NT2/D1 (cell line): ENCODE measurements around the gene NUCB1.
"Not testable (repeated sequence)": the region's sequence is repeated elsewhere in the genome, so short reads cannot be mapped to it uniquely, and the experiment has no call there.

Experiments
- DNase-seq: peaks from one replicate; pipeline ENCODE4 v3.0.0-alpha.2; 2011; ENCODE audit warnings: low read depth, low spot score
- H3K27me3 ChIP-seq: 2 replicates; pipeline ENCODE4 v1.6.0; 2011; ENCODE audit warnings: mild to moderate bottlenecking; ENCODE audit not compliant: insufficient read length, insufficient read depth
- H3K36me3 ChIP-seq: 2 replicates; pipeline ENCODE4 v1.6.1; 2011; ENCODE audit warnings: mild to moderate bottlenecking, low read length, mixed read lengths; ENCODE audit not compliant: insufficient read depth, insufficient read length
- H3K4me1 ChIP-seq: 2 replicates; pipeline ENCODE4 v1.5.1; 2011; ENCODE audit not compliant: insufficient read depth, insufficient read length
- H3K4me3 ChIP-seq: 2 replicates; pipeline ENCODE4 v1.5.1; 2011; ENCODE audit warnings: low read depth; ENCODE audit not compliant: insufficient read length
- H3K9ac ChIP-seq: 2 replicates; pipeline ENCODE4 v1.6.0; 2011; ENCODE audit warnings: low read depth; ENCODE audit not compliant: insufficient read length
- H3K9me3 ChIP-seq: 2 replicates; pipeline ENCODE4 v1.5.1; 2011; ENCODE audit warnings: mild to moderate bottlenecking, low read length; ENCODE audit not compliant: insufficient read depth
- SUZ12 ChIP-seq: IDR thresholded peaks from 2 replicates; pipeline ENCODE4 v1.6.1; 2011; ENCODE audit not compliant: insufficient read length, insufficient read depth; ENCODE audit errors: extremely low read depth
- YY1 ChIP-seq: IDR thresholded peaks from 2 replicates; pipeline ENCODE4 v1.6.1; 2011; ENCODE audit not compliant: insufficient read length, insufficient read depth
- ZNF274 ChIP-seq: IDR thresholded peaks from 2 replicates; pipeline ENCODE4 v1.6.1; 2011; ENCODE audit warnings: mild to moderate bottlenecking, low read depth, low read length

The NUCB1 gene

DNA sequence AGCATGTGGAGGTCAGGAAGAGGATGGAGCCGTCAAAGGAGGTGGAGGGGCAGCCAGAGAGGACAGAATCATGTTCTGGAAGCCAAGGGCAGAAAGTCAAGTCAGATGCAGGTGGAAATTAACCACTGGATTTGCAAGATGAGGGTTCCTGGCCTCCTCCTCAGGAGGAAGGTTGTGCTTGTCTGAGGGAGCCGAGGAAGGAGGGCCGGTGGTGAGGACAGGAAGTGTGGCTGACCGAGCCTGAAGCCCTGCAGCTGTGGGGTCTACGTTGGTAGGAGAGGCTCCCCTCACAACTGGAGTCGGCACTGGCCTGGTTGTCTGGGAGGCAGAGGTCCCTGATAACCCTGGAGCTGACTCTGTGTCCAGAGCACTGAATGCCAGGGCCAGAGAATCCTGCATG lies 18.0 kb downstream of the NUCB1 start:
- no peak for DNase-seq
- H3K9me3 ChIP-seq = no peaks in the 10 kb centered on the region
- H3K27me3 ChIP-seq = no peaks in the 10 kb centered on the region
- no peaks in the 10 kb centered on the region for H3K4me1 ChIP-seq
- no peak overlapping the region for H3K4me3 ChIP-seq
- H3K9ac ChIP-seq = no peak overlapping the region
- H3K36me3 ChIP-seq = peaks cover 52% of the 10 kb centered on the region
- TF ChIP-seq YY1 (no peak), SUZ12 (no peak), ZNF274 (no peak)

DNA sequence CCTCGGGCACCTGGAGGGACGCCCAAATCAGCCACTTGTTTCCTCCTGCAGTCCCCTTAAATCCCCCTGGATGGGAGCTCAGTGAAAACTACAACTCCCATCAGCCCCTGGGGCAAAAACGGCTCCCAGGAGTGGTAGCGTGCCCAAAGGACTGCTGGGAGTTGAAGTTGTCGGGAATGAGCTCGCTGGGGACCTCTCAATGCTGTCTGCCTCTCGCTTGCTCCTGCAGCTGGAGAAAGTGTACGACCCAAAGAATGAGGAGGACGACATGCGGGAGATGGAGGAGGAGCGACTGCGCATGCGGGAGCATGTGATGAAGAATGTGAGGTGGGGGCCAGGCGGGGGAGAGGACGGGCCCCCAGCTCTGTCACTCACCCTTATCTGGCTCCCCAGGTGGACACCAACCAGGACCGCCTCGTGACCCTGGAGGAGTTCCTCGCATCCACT lies 18.7 kb downstream of the NUCB1 start:
- Histone ChIP-seq H3K4me3 (no peak overlapping the region), H3K9ac (no peak overlapping the region), H3K9me3 (no peaks in the 10 kb centered on the region), H3K4me1 (no peaks in the 10 kb centered on the region), H3K36me3 (peaks cover 48% of the 10 kb centered on the region), H3K27me3 (no peaks in the 10 kb centered on the region)
- TF ChIP-seq SUZ12 = no peak
- no peak for TF ChIP-seq ZNF274
- TF ChIP-seq YY1 = no peak
- DNase-seq = no peak

DNA sequence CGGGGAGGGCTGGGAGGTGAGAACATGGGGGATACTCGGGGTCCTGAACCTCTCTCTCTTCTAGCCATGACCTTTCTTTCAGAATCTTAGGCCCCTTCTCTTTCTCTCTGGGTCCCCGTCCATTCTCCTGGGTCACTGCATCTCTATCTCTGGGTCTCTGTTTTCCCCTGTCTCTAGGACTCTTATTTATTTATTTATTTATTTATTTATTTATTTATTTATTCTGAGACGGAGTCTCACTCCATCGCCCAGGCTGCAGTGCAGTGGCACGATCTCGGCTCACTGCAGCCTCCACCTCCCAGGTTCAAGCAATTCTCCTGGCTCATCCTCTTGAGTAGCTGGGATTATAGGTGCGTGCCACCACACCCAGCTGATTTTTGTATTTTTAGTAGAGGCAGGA lies 19.2 kb downstream of the NUCB1 start:
- not testable (repeated sequence) for H3K27me3 ChIP-seq, H3K9me3 ChIP-seq, H3K9ac ChIP-seq, DNase-seq, H3K4me1 ChIP-seq, H3K4me3 ChIP-seq
- H3K36me3 ChIP-seq = peaks cover 48% of the 10 kb centered on the region

DNA sequence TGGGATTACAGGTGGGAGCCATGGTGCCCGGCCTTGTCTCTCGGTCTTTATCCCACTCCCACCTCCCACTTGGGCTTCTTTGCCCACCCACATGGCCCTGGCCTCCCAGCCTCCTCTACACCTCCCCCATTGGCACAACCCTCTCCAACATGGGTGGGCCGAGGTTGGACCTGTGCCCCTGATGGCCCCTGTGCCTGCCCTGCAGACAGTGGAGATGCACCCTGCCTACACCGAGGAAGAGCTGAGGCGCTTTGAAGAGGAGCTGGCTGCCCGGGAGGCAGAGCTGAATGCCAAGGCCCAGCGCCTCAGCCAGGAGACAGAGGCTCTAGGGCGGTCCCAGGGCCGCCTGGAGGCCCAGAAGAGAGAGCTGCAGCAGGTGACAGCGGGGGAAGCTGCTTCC lies 20.8 kb downstream of the NUCB1 start:
- no peaks in the 10 kb centered on the region for H3K9me3 ChIP-seq
- DNase-seq = no peak
- no peaks in the 10 kb centered on the region for H3K27me3 ChIP-seq
- H3K4me3 ChIP-seq = no peak overlapping the region
- H3K9ac ChIP-seq = no peak overlapping the region
- peaks cover 42% of the 10 kb centered on the region for H3K36me3 ChIP-seq
- TF ChIP-seq YY1 (no peak), SUZ12 (no peak), ZNF274 (no peak)
- H3K4me1 ChIP-seq = no peaks in the 10 kb centered on the region

DNA sequence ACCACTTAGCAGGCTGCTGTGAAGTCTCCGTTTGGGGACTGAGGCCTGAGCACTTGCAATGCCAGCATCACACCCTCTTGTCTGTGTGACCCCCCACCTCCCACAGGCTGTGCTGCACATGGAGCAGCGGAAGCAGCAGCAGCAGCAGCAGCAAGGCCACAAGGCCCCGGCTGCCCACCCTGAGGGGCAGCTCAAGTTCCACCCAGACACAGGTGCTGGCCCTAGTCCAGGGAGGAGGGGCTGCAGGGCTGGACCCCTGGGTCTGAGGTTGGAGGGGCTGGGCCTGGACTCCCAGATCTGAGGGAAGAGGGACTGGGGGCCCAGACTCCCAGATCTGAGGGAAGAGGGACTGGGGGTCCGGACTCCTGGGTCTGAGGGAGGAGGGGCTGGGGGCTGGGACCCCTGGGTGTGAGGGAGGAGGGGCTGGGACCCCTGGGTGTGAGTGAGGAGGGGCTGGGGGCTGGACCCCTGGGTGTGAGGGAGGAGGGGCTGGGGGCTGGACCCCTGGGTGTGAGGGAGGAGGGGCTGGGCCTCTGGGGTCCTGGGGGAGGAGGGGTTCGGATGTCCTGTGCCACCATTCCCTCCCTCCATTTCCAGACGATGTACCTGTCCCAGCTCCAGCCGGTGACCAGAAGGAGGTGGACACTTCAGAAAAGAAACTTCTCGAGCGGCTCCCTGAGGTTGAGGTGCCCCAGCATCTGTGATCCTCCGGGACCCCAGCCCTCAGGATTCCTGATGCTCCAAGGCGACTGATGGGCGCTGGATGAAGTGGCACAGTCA lies 21.8 kb downstream of the NUCB1 start:
- no peaks in the 10 kb centered on the region for H3K27me3 ChIP-seq

DNA sequence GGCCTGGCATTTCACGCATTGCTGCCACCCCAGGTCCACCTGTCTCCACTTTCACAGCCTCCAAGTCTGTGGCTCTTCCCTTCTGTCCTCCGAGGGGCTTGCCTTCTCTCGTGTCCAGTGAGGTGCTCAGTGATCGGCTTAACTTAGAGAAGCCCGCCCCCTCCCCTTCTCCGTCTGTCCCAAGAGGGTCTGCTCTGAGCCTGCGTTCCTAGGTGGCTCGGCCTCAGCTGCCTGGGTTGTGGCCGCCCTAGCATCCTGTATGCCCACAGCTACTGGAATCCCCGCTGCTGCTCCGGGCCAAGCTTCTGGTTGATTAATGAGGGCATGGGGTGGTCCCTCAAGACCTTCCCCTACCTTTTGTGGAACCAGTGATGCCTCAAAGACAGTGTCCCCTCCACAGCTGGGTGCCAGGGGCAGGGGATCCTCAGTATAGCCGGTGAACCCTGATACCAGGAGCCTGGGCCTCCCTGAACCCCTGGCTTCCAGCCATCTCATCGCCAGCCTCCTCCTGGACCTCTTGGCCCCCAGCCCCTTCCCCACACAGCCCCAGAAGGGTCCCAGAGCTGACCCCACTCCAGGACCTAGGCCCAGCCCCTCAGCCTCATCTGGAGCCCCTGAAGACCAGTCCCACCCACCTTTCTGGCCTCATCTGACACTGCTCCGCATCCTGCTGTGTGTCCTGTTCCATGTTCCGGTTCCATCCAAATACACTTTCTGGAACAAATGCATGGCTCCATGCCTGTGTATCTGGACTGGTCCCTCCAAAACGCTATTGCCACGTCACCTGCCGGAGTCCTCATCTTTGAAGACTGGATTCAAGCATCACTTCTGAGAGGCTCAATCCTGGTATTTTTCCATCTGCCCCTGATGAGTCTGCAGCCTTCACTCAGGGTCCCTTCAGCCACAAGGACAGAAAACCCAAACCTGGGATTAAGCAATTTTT lies 22.7 kb downstream of the NUCB1 start:
- Histone ChIP-seq H3K9ac (no peak overlapping the region), H3K36me3 (peaks cover 42% of the 10 kb centered on the region), H3K27me3 (no peaks in the 10 kb centered on the region), H3K9me3 (no peaks in the 10 kb centered on the region), H3K4me3 (no peak overlapping the region), H3K4me1 (no peaks in the 10 kb centered on the region)
- DNase-seq = no peak
- no peak for TF ChIP-seq YY1
- TF ChIP-seq ZNF274 = no peak
- no peak for TF ChIP-seq SUZ12

More for the DNA sequence above, 21.8 kb downstream of the NUCB1 start:
- Histone ChIP-seq H3K4me3 (no peak overlapping the region), H3K36me3 (peaks cover 42% of the 10 kb centered on the region), H3K9me3 (no peaks in the 10 kb centered on the region), H3K9ac (no peak overlapping the region), H3K4me1 (no peaks in the 10 kb centered on the region)
- TF ChIP-seq ZNF274 = no peak
- no peak for TF ChIP-seq SUZ12
- no peak for TF ChIP-seq YY1
- no peak for DNase-seq

DNA sequence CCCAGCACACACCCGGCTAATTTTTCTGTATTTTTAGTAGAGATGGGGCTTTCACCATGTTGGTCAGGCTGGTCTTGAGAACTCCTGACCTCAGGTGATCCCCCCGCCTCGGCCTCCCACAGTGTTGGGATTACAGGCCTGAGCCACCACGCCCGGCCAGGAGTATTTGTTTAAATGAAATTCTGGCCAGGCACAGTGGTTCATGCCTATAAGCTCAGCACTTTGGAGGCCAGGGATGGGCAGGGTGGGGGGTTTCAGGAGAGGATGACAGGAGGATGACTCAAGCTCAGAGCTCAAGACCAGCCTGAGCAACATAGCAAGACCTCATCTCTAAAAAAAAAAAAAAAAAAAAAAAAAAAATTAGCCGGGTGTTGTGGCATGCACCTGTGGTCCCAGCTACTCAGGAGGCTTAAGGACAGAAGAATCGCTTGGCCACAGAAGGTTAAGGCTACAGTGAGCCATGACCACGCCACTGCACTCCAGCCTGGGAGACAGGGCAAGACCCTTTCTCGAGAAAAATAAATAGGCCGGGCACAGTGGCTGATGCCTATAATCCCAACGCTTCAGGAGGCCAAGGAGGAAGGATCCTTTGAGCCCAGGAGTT lies 25.2 kb downstream of the NUCB1 start:
- Histone ChIP-seq H3K4me3 (no peak overlapping the region), H3K27me3 (no peaks in the 10 kb centered on the region), H3K9me3 (no peaks in the 10 kb centered on the region), H3K9ac (no peak overlapping the region), H3K36me3 (peaks cover 25% of the 10 kb centered on the region), H3K4me1 (no peaks in the 10 kb centered on the region)
- TF ChIP-seq ZNF274 = no peak
- DNase-seq = no peak

DNA sequence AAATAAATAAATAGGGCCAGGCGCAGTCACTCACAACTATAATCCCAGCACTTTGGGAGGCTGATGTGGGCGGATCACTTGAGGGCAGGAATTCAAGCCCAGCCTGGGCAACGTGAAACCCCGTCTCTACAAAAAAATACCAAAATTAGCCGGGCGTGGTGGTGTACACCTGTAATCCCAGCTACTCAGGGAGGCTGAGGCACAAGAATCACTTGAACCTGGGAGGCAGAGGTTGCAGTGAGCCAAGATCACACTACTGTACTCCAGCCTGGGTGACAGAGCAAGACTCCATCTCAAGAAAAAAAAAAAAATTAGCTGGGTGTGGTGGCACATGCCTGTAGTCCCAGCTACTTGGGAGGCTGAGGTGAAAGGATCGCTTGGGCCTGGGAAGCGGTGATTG lies 25.8 kb downstream of the NUCB1 start:
- H3K9me3 ChIP-seq, DNase-seq, H3K4me1 ChIP-seq, H3K9ac ChIP-seq, H3K27me3 ChIP-seq, H3K4me3 ChIP-seq: not testable (repeated sequence)
- peaks cover 22% of the 10 kb centered on the region for H3K36me3 ChIP-seq
